ENCODE measurements around the gene IQGAP2. TPM values are rescaled to one million over a fixed set of nuclear protein-coding genes. Genes with fewer than 3 reads are reported as not detected.

Gene IQGAP2
- total and polyA plus RNA-seq, 2 of the 8 experiments (the other 6 are each of a cell fraction or from before 2014, with no cell fraction given), result 19.7 to 66.0 TPM

- Histone ChIP-seq H3K4me1 (replicated peaks in 1 of 4; ENCODE audit: control insufficient read depth in 3 of 4, insufficient read depth in 4 of 4, low read length in 3 of 4) (no peaks in the 10 kb centered on the region), H3K23ac (ENCODE audit: insufficient read length) (no peak overlapping the region), H3K56ac (replicated peaks; ENCODE audit: insufficient read length, low read depth, low read length) (no peak overlapping the region), H3K4ac (replicated peaks; ENCODE audit: insufficient read length, low read depth, low read length) (no peak overlapping the region), H3K4me2 (ENCODE audit: insufficient read depth in 1 of 2, low read depth in 2 of 2, low read length in 2 of 2) (no peak overlapping the region), H4K91ac (replicated peaks; ENCODE audit: insufficient read length, low read length) (no peak overlapping the region), H3K4me3 (ENCODE audit: extremely low read depth in 1 of 4, insufficient read depth in 2 of 4, low read depth in 3 of 4, low read length in 4 of 4) (no peak overlapping the region), H3K18ac (ENCODE audit: extremely low read depth, low read length) (no peak overlapping the region), H3K27me3 (replicated peaks in 1 of 4; ENCODE audit: control insufficient read depth in 3 of 4, extremely low read depth in 1 of 4, insufficient read depth in 3 of 4, low read length in 3 of 4) (no peaks in the 10 kb centered on the region), H2AFZ (ENCODE audit: low read length) (no peak overlapping the region), H4K8ac (ENCODE audit: extremely low read depth, insufficient read depth, low read length) (no peak overlapping the region), H2BK20ac (ENCODE audit: low read length) (no peak overlapping the region), H2BK5ac (ENCODE audit: low read depth, low read length) (no peak overlapping the region), H3K27ac (ENCODE audit: low read depth, low read length) (no peak overlapping the region), H3K23me2 (ENCODE audit: low read depth, low read length) (no peaks in the 10 kb centered on the region), H3K14ac (ENCODE audit: insufficient read length) (no peak overlapping the region), H2BK12ac (ENCODE audit: low read depth, low read length) (no peak overlapping the region), H2BK120ac (replicated peaks; ENCODE audit: low read depth, low read length) (no peak overlapping the region), H4K5ac (ENCODE audit: insufficient read length, low read depth, low read length) (no peak overlapping the region), H3K9ac (replicated peaks in 1 of 4; ENCODE audit: extremely low read depth in 1 of 4, low read depth in 3 of 4, low read length in 3 of 4) (no peak overlapping the region), H3K79me2 (ENCODE audit: control insufficient read depth in 1 of 2, insufficient read depth in 2 of 2, low read length in 2 of 2) (no peaks in the 10 kb centered on the region), H2AK5ac (ENCODE audit: low read depth, low read length) (no peak overlapping the region), H3K36me3 (ENCODE audit: control insufficient read depth in 2 of 4, insufficient read depth in 4 of 4, low read length in 3 of 4) (peaks cover 0 to 4% (median 3%) of the 10 kb centered on the region in 4 experiments; a peak in 2 of 8 replicates), H2BK15ac (ENCODE audit: low read length) (no peak overlapping the region), H3K9me3 (ENCODE audit: insufficient read depth in 2 of 2, low read depth in 1 of 2, low read length in 1 of 2) (no peaks in the 10 kb centered on the region), H3K79me1 (ENCODE audit: low read depth, low read length) (no peaks in the 10 kb centered on the region), H4K20me1 (replicated peaks in 1 of 2; ENCODE audit: control insufficient read depth in 1 of 2, insufficient read depth in 2 of 2, low read length in 2 of 2) (no peaks in the 10 kb centered on the region)
- FAIRE-seq (no peak), DNase-seq (ENCODE audit: low read depth in 1 of 2, low spot score in 2 of 2) (no peak)
- WGBS, 2 experiments (ENCODE audit: extremely low coverage in 1 of 2, insufficient coverage in 1 of 2, insufficient read length in 1 of 2, insufficient replicate concordance in 2 of 2, low coverage in 1 of 2, low lambda C conversion rate in 2 of 2, missing lambda C conversion rate in 1 of 2), result 79% methylated on average over 4 of the region's 4 CpGs; no CpG with 5 or more reads in 1 of the 2 experiments
- ChIA-PET CTCF (ENCODE audit: partially characterized antibody) (interaction anchor here (0.6 kb wide), 1 partner anchor 72 kb away, joined by 4 read pairs; no protein-coding TSS in a partner anchor), POLR2A (ENCODE audit: partially characterized antibody) (no interaction called here)
- no peak for TF ChIP-seq CHD2 (IDR thresholded peaks at IDR 0.05; ENCODE audit: low read length)
- no peak for TF ChIP-seq ZNF274 (IDR thresholded peaks at IDR 0.05; ENCODE audit: borderline replicate concordance, extremely low read depth, low read length)
- TF ChIP-seq CHD1 (IDR thresholded peaks at IDR 0.05; ENCODE audit: low read depth, low read length), result no peak
- no peak for TF ChIP-seq POLR2AphosphoS5 (IDR thresholded peaks at IDR 0.05; ENCODE audit: low read depth, low read length)
- no peak for TF ChIP-seq EZH2 (IDR thresholded peaks at IDR 0.05; ENCODE audit: low read depth, low read length, severe bottlenecking)
- no peak for TF ChIP-seq POU5F1 (IDR thresholded peaks at IDR 0.05; ENCODE audit: low read depth, low read length)
- no peak for TF ChIP-seq CTCF (IDR thresholded peaks at IDR 0.05; ENCODE audit: control extremely low read depth in 1 of 3, insufficient read depth in 1 of 3, low read depth in 1 of 3, low read length in 3 of 3)
- no peak for TF ChIP-seq CBX5 (IDR thresholded peaks at IDR 0.05; ENCODE audit: low read depth, low read length)
- TF ChIP-seq RBBP5 (IDR thresholded peaks at IDR 0.05; ENCODE audit: borderline replicate concordance, low read depth, low read length), result no peak
- TF ChIP-seq ATF3 (IDR thresholded peaks at IDR 0.05; ENCODE audit: insufficient read depth, low read depth, low read length), result no peak
- TF ChIP-seq E2F6 (IDR thresholded peaks at IDR 0.05), result no peak
These were observed 191.0 kb downstream of the IQGAP2 start for GRCh38 chr5:76594107-76594506.

Measured in H1 (cell line).